ENCODE results near the gene ACBD3. TPM values are rescaled to one million over a fixed set of nuclear protein-coding genes. Genes with fewer than 3 reads are reported as not detected.

The ACBD3 gene
- total RNA-seq, 1 experiment from 2014 or later = 93.9 TPM

DNA sequence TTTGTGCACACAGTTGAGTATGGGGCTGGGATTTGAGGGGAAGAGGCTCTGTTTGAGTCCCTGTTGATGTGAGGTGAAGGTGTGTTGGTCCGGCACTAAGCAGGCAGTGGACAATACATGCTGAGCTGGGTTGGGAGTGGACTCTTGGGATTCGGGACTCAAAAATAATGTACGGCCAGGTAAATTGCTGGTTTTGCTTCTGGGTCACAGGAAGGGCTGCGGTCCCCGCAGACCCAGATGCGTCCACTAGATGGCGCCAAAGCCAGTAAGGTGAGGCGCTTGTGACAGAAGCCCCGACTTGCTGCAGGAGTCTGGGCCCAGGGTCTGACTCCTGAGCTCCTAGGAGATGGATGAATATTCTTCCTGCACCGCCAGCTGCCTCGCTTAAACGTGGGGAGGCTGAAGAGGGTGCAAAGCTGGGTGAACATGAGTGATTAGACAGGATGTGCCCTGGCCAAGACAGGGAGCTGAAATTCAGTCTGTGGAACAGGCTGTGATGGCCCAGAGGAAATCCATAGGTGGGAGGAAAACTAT is 61.4 kb downstream of the ACBD3 start:
- DNase-seq (ENCODE audit: unreplicated experiment) = peak; percentile 94
- Mint-ChIP-seq H3K4me1 (ENCODE audit: insufficient read depth, unreplicated experiment) (peaks cover 46% of the 10 kb centered on the region), H3K36me3 (ENCODE audit: insufficient read depth, unreplicated experiment) (no peaks in the 10 kb centered on the region), H3K4me3 (ENCODE audit: unreplicated experiment) (no peak overlapping the region), H3K9me3 (ENCODE audit: unreplicated experiment) (no peaks in the 10 kb centered on the region), H3K27ac (ENCODE audit: low read depth, unreplicated experiment) (peak overlapping the region; percentile 55), H3K27me3 (ENCODE audit: insufficient read depth, unreplicated experiment) (no peaks in the 10 kb centered on the region)
- no TSS peak for BruUV-seq (replicated peaks)
- ChIA-PET CTCF (interaction anchor here (0.6 to 6.3 kb wide), 106 partner anchors 8 to 738 kb away, joined by 3 to 207 read pairs (median 5); partner anchors contain the start of genes LIN9 and PARP1), POLR2A (interaction anchor here (0.6 to 6.5 kb wide), 20 partner anchors 14 to 1634 kb away, joined by 3 to 68 read pairs (median 4); partner anchors contain the start of genes H3-3A, LIN9 and PARP1)
- peak; percentile 100 for TF ChIP-seq CTCF (IDR thresholded peaks at IDR 0.05; ENCODE audit: unreplicated experiment)
- intact Hi-C loops (cut with micrococcal nuclease) = loop anchor here (1.0 kb wide), 3 partner anchors 72 to 208 kb away; no protein-coding TSS in a partner anchor

DNA sequence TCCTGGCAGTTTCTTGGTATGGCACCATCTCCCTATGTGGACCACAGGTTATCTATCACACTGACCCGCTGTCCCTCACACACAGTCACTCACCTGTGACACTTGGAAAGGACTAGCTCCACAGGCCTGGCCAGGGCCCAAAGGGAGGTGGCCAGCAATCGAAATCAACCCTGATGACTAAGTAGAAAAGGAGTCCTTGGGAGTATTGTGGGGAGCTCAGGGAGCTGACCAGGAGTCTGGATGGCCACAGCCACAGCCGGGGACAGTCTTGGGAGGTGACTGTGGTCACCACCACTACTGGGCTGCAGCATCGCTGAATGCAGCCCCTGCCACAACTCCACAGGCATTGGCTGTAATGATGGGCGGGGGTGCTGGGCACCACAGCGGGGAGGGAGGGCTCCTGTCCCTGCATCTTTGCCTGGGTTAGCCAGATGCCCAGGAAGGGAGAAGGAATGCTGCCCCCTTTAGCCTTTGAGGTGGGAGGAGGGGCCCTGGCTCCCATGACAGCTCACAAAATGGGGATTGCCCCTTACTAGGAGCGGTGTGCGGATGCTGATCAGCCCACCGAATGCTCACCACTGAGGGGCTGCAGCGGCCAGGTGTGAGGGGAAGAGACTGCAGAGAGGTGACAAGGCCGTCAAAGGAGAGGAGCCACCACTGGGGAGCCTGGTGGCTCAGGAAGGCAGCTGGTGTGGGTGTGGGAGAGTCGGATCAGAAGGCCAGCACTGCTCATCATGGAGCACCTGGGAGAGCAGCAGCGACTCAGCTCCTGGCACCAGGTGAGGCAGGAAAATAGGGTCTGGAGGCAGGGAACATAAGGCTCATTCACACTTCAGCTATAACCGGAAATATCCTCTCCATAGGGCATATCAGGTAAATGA is 62.7 kb downstream of the ACBD3 start:
- peak; percentile 65 for DNase-seq (ENCODE audit: unreplicated experiment)
- ChIA-PET CTCF (interaction anchor here (0.5 to 6.3 kb wide), 52 partner anchors 8 to 1334 kb away, joined by 3 to 207 read pairs (median 6); partner anchors contain the start of genes LIN9 and PARP1), POLR2A (interaction anchor here (0.7 to 6.5 kb wide), 18 partner anchors 9 to 283 kb away, joined by 3 to 68 read pairs (median 8); partner anchors contain the start of genes H3-3A, LIN9, PARP1 and SDE2)
- H3K4me1 Mint-ChIP-seq (ENCODE audit: insufficient read depth, unreplicated experiment) = peaks cover 46% of the 10 kb centered on the region
- no peaks in the 10 kb centered on the region for H3K27me3 Mint-ChIP-seq (ENCODE audit: insufficient read depth, unreplicated experiment)
- intact Hi-C loops (cut with micrococcal nuclease) = loop anchor here (5.0 kb wide), 3 partner anchors 42 to 147 kb away; partner anchors contain the start of gene SDE2
- peak overlapping the region; percentile 65 for H3K4me3 Mint-ChIP-seq (ENCODE audit: unreplicated experiment)
- TF ChIP-seq CTCF (IDR thresholded peaks at IDR 0.05; ENCODE audit: unreplicated experiment) = no peak
- H3K9me3 Mint-ChIP-seq (ENCODE audit: unreplicated experiment) = no peaks in the 10 kb centered on the region
- H3K36me3 Mint-ChIP-seq (ENCODE audit: insufficient read depth, unreplicated experiment) = no peaks in the 10 kb centered on the region
- H3K27ac Mint-ChIP-seq (ENCODE audit: low read depth, unreplicated experiment) = peak overlapping the region; percentile 55
- no TSS peak for BruUV-seq (replicated peaks)

DNA sequence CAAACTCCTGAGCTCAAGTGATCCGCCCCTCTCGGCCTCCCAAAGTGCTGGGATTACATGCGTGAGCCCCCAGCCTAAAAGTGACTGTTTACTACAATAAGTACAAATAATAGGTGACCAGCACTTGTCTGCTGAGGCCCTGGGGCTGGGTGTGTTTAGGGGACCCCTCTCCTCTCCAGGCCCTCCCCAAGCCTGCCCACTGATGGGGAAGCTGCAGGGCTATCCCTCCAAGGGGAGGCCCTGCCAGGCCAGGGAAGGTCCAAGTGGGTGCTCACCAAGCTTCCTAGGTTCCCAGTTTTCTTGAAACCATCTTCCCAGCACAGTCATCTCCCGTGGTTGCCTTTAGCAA is 63.4 kb downstream of the ACBD3 start:
- Mint-ChIP-seq H3K9me3 (ENCODE audit: unreplicated experiment) (no peaks in the 10 kb centered on the region), H3K36me3 (ENCODE audit: insufficient read depth, unreplicated experiment) (peaks cover 5% of the 10 kb centered on the region), H3K27me3 (ENCODE audit: insufficient read depth, unreplicated experiment) (no peaks in the 10 kb centered on the region), H3K4me3 (ENCODE audit: unreplicated experiment) (peak overlapping the region; percentile 65), H3K27ac (ENCODE audit: low read depth, unreplicated experiment) (peak overlapping the region; percentile 55), H3K4me1 (ENCODE audit: insufficient read depth, unreplicated experiment) (peaks cover 40% of the 10 kb centered on the region)
- POLR2A ChIA-PET = interaction anchor here (0.8 to 6.5 kb wide), 16 partner anchors 10 to 283 kb away, joined by 3 to 68 read pairs (median 8); partner anchors contain the start of genes H3-3A, LIN9, PARP1 and SDE2
- CTCF ChIA-PET = interaction anchor here (0.6 to 6.3 kb wide), 25 partner anchors 13 to 658 kb away, joined by 3 to 207 read pairs (median 4); partner anchors contain the start of gene PARP1
- no peak for DNase-seq (ENCODE audit: unreplicated experiment)
- intact Hi-C loops (cut with micrococcal nuclease) = loop anchor here (5.0 kb wide), 3 partner anchors 41 to 146 kb away; partner anchors contain the start of gene SDE2
- no peak for TF ChIP-seq CTCF (IDR thresholded peaks at IDR 0.05; ENCODE audit: unreplicated experiment)
- no TSS peak for BruUV-seq (replicated peaks)
